Endothelial cell of umbilical vein (primary cell): ENCODE measurements around the gene KCNS3. TPM values are rescaled to one million over a fixed set of nuclear protein-coding genes. Genes with fewer than 3 reads are reported as not detected.

Source experiments
- BruUV-seq: library from RNA; stranded (reverse); fragments of 400-500 nt; replicated peaks from 2 replicates; lab custom pipeline; 2021; lab: Mats Ljungman, UMichigan
- CTCF ChIA-PET: fragments of 300-600, 350-600 bp; sonication (Branson Sonifier 250); formaldehyde crosslinking; loops from one replicate; lab custom pipeline; 2021; ENCODE audit warnings: antibody characterized with exemption, inconsistent platforms; lab: Charles Lee
- POLR2A ChIA-PET: fragments of 300-600, 350-600 bp; sonication (Branson Sonifier 250); formaldehyde crosslinking; loops from one replicate; lab custom pipeline; 2021; ENCODE audit warnings: antibody characterized with exemption, inconsistent platforms; lab: Charles Lee
- DNase-seq: peaks from one replicate; pipeline ENCODE4 v3.0.0-alpha.2; 2011; ENCODE audit warnings: low read depth, low spot score
- FAIRE-seq: peaks from 2 replicates; lab custom pipeline; 2011; peaks lifted over from hg19 to GRCh38; lab: Jason Lieb, UNC
- H2AFZ ChIP-seq: 2 replicates; pipeline ENCODE4 v1.6.0; 2012; ENCODE audit warnings: low read depth, low read length, control low read depth, inconsistent platforms
- H3K27ac ChIP-seq: 2 replicates; pipeline ENCODE4 v1.5.1; 2011; ENCODE audit warnings: low read depth, mild to moderate bottlenecking, control low read depth, low read length, moderate library complexity; ENCODE audit not compliant: insufficient read depth
- H3K27me3 ChIP-seq, 2 experiments: 2 replicates each; pipeline versions ENCODE4 v1.6.0 to v1.6.1; 2011; ENCODE audit warnings: low read length in 2 of 2, mixed read lengths in 1 of 2; ENCODE audit not compliant: control insufficient read depth in 2 of 2, insufficient read depth in 2 of 2
- H3K36me3 ChIP-seq, 2 experiments: 2 replicates in 1 of 2; 3 replicates in 1 of 2; pipeline ENCODE4 v1.5.1; 2011; ENCODE audit warnings: low read length in 2 of 2, mild to moderate bottlenecking in 1 of 2, moderate library complexity in 1 of 2; ENCODE audit not compliant: control insufficient read depth in 2 of 2, insufficient read depth in 2 of 2; ENCODE audit errors: extremely low read depth in 1 of 2
- H3K4me1 ChIP-seq: 3 replicates; pipeline ENCODE4 v1.5.1; 2011; ENCODE audit warnings: mild to moderate bottlenecking, low read length; ENCODE audit not compliant: control insufficient read depth, insufficient read depth; ENCODE audit errors: extremely low read depth
- H3K4me2 ChIP-seq: 2 replicates; pipeline ENCODE4 v1.6.1; 2011; ENCODE audit warnings: low read length, control low read depth, mixed read lengths; ENCODE audit not compliant: insufficient read depth
- H3K4me3 ChIP-seq, 3 experiments: fragments of 200-600 bp in 1 of 3; sonication (generic), shearing (Covaris generic) in 1 of 3; replicated peaks in 1 of 3; 2 replicates each; pipeline ENCODE4 v1.5.1; 2011 to 2016; ENCODE audit warnings: control low read depth in 3 of 3, low read length in 3 of 3, mild to moderate bottlenecking in 2 of 3, inconsistent platforms in 1 of 3, low read depth in 1 of 3, moderate library complexity in 1 of 3; ENCODE audit not compliant: insufficient read depth in 1 of 3
- H3K79me2 ChIP-seq: 2 replicates; pipeline ENCODE4 v1.6.0; 2012; ENCODE audit warnings: low read length, inconsistent platforms; ENCODE audit not compliant: control insufficient read depth, insufficient read depth
- H3K9ac ChIP-seq: replicated peaks from 2 replicates; pipeline ENCODE3; 2011; ENCODE audit warnings: low read length, control low read depth; ENCODE audit not compliant: insufficient read depth; ENCODE audit errors: extremely low read depth
- H3K9me1 ChIP-seq: replicated peaks from 3 replicates; pipeline ENCODE4 v1.6.0; 2011; ENCODE audit warnings: mild to moderate bottlenecking, low read length; ENCODE audit not compliant: control insufficient read depth, insufficient read depth; ENCODE audit errors: extremely low read depth
- H3K9me3 ChIP-seq: replicated peaks from 2 replicates; pipeline ENCODE4 v1.5.1; 2012; ENCODE audit warnings: low read length, inconsistent platforms; ENCODE audit not compliant: control insufficient read depth, insufficient read depth
- H4K20me1 ChIP-seq: replicated peaks from 2 replicates; pipeline ENCODE3; 2011; ENCODE audit warnings: mild to moderate bottlenecking, low read length; ENCODE audit not compliant: control insufficient read depth, insufficient read depth; ENCODE audit errors: extremely low read depth
- CTCF ChIP-seq, 2 donors: IDR thresholded peaks; 1 replicate in 1 of 2; 2 replicates in 1 of 2; pipeline ENCODE4 v1.5.1; 2011; ENCODE audit warnings: low read length in 2 of 2, mild to moderate bottlenecking in 2 of 2, moderate library complexity in 2 of 2, control low read depth in 1 of 2, inconsistent platforms in 1 of 2, low read depth in 1 of 2; ENCODE audit not compliant: insufficient read depth in 1 of 2; ENCODE audit errors: extremely low read depth in 1 of 2
- EZH2 ChIP-seq: IDR thresholded peaks from 2 replicates; pipeline ENCODE4 v1.6.1; 2012; ENCODE audit warnings: borderline replicate concordance, low read depth, mild to moderate bottlenecking, moderate library complexity, low read length, inconsistent platforms; ENCODE audit not compliant: severe bottlenecking
- FOS ChIP-seq: IDR thresholded peaks from 2 replicates; pipeline ENCODE4 v1.6.1; 2011; ENCODE audit warnings: mild to moderate bottlenecking, low read length, moderate library complexity, borderline replicate concordance; ENCODE audit not compliant: insufficient read depth
- GATA2 ChIP-seq: IDR thresholded peaks from 2 replicates; pipeline ENCODE4 v1.7.0; 2011; ENCODE audit warnings: low read depth, mild to moderate bottlenecking, moderate library complexity, mixed read lengths, low read length; ENCODE audit not compliant: insufficient read length, insufficient read depth
- JUN ChIP-seq: IDR thresholded peaks from 2 replicates; pipeline ENCODE4 v1.6.1; 2011; ENCODE audit warnings: borderline replicate concordance, low read depth; ENCODE audit not compliant: insufficient read length, insufficient read depth
- MAX ChIP-seq: IDR thresholded peaks from 2 replicates; pipeline ENCODE4 v1.6.1; 2011; ENCODE audit not compliant: insufficient read depth, insufficient read length
- POLR2A ChIP-seq: IDR thresholded peaks from 2 replicates; pipeline ENCODE4 v1.6.1; 2012; ENCODE audit warnings: low read depth, mild to moderate bottlenecking, control low read depth, low read length
- POLR2AphosphoS5 ChIP-seq: IDR thresholded peaks from 2 replicates; pipeline ENCODE4 v1.6.1; 2012; ENCODE audit warnings: low read depth, mild to moderate bottlenecking, control low read depth, low read length, moderate library complexity; ENCODE audit not compliant: insufficient read depth
- dilution Hi-C: fragments of 300-500 bp; cut with MboI; formaldehyde crosslinking; loops from one replicate; pipeline ENCODE4 v1.15.0; 2019; ENCODE audit warnings: low sequenced_read_pairs; ENCODE audit not compliant: extremely low pct_ligation_motif_present
- intact Hi-C: fragments of 100-400 bp; cut with micrococcal nuclease; formaldehyde crosslinking; loops from one replicate; pipeline ENCODE4 v1.10.0; 2022
- polyA plus RNA-seq, 4 experiments: library from polyadenylated mRNA; depleted of rRNA in 3 of 4; stranded (reverse) in 3 of 4; unstranded in 1 of 4; fragments of >200 nt; gene quantifications; 2 replicates each; pipeline versions ENCODE4 v1.2.1 to v1.2.3, GENCODE V29; 2011 to 2012; ENCODE audit warnings: missing spikeins in 1 of 4
- total RNA-seq: library from RNA; stranded (reverse); gene quantifications from 2 replicates; pipeline ENCODE4 v1.2.3, GENCODE V29; 2021

KCNS3 gene
- total and polyA plus RNA-seq, 2 donors (not counting 3 experiments of a cell fraction or from before 2014, with no cell fraction given), result 0.75 to 2.4 TPM

DNA sequence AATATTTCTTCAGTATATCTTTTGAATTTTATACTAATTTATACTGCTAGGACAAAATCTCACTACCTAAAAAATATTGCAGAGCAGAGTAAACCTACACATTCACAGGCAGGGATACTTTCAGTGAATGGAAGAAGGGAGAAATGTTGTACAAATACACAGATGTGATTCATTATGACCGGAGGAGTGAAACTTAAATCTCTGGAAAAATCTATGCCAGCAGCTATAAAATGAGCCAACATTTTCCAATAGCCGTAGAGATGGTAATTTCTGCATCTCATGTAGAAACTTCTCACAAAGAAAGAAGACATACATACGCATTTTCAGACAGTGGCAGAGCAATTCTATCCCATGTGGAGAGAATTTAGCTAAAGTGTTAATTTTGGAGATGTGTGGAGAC lies 54.8 kb downstream of the KCNS3 start:
- Histone ChIP-seq H3K36me3 (no peaks in the 10 kb centered on the region), H3K9me1 (no peaks in the 10 kb centered on the region), H3K27me3 (no peaks in the 10 kb centered on the region), H3K4me1 (no peaks in the 10 kb centered on the region), H2AFZ (no peak overlapping the region), H3K9ac (no peak overlapping the region), H3K79me2 (no peaks in the 10 kb centered on the region), H4K20me1 (no peaks in the 10 kb centered on the region), H3K4me2 (no peak overlapping the region), H3K9me3 (no peaks in the 10 kb centered on the region), H3K27ac (no peak overlapping the region), H3K4me3 (no peak overlapping the region)
- ChIA-PET CTCF (no interaction called here), POLR2A (no interaction called here)
- TF ChIP-seq FOS (no peak), MAX (no peak), EZH2 (no peak), POLR2AphosphoS5 (no peak), JUN (no peak), GATA2 (no peak), CTCF (IDR thresholded peaks at IDR 0.05; ENCODE audit: extremely low read depth in 1 of 2, insufficient read depth in 1 of 2, low read depth in 1 of 2, low read length in 2 of 2) (no peak), POLR2A (no peak)
- FAIRE-seq, result no peak
- BruUV-seq, result no TSS peak
- no peak for DNase-seq
- intact Hi-C loops, result no loop called here
- dilution Hi-C loops, result no loop called here
